SK-N-SH treated with all-trans-retinoic acid at 6 μM for 48 hours (cell line): Measurements from ENCODE around the gene RBMS3.
"Not testable (repeated sequence)": the region's sequence is repeated elsewhere in the genome, so short reads cannot be mapped to it uniquely, and the experiment has no call there.

Experiments
- ARNTL ChIP-seq: fragments of 450-650 bp; formaldehyde crosslinking; IDR thresholded peaks from 2 replicates; pipeline ENCODE4 v1.5.0; 2020; ENCODE audit warnings: low read depth, mild to moderate bottlenecking, moderate library complexity, borderline replicate concordance
- PATZ1 ChIP-seq: fragments of 250-450 bp; sonication (Bioruptor Pico); IDR thresholded peaks from 2 replicates; pipeline ENCODE4 v1.8.0; 2020; ENCODE audit warnings: mild to moderate bottlenecking, moderate library complexity, borderline replicate concordance
- ZFP3 ChIP-seq: fragments of 250-450 bp; sonication (Bioruptor Pico); IDR thresholded peaks from 2 replicates; pipeline ENCODE4 v1.5.0; 2020; ENCODE audit warnings: mild to moderate bottlenecking, moderate library complexity
- ZFP30 ChIP-seq: fragments of 450-650 bp; formaldehyde crosslinking; IDR thresholded peaks from 2 replicates; pipeline ENCODE4 v1.5.0; 2022; ENCODE audit warnings: mild to moderate bottlenecking, moderate library complexity

- not testable (repeated sequence) for TF ChIP-seq PATZ1 (CRISPR knock-in tag); ARNTL; ZFP30 (CRISPR knock-in tag); ZFP3 (CRISPR knock-in tag)
These were observed 389.6 kb downstream of the RBMS3 start for GRCh38 chr3:29670476-29670875.
